ENCODE results near the gene LGALS14. TPM values are rescaled to one million over a fixed set of nuclear protein-coding genes. Genes with fewer than 3 reads are reported as not detected.

LGALS14 gene
- total RNA-seq, 3 donors from 2014 or later: not detected

- DNase-seq (ENCODE audit: low spot score in 2 of 2): no peak
- Histone ChIP-seq H3K4me3 (no peak overlapping the region), H3K9me3 (no peaks in the 10 kb centered on the region), H3K4me1 (no peaks in the 10 kb centered on the region), H3K27me3 (peaks cover 0 to 7% of the 10 kb centered on the region in 2 donors), H3K27ac (no peak overlapping the region), H3K36me3 (no peaks in the 10 kb centered on the region)
- TF ChIP-seq POLR2A (IDR thresholded peaks at IDR 0.05) (no peak), CTCF (IDR thresholded peaks at IDR 0.05) (no peak), POLR2AphosphoS5 (IDR thresholded peaks at IDR 0.05) (no peak)
- intact Hi-C loops (cut with DNase I; ENCODE audit: low total_unique reads): no loop called here
Measured at GRCh38 chr19:39696387-39696786, 7.9 kb upstream of the LGALS14 start.

- intact Hi-C loops (cut with DNase I; ENCODE audit: low total_unique reads): no loop called here
- H3K27ac ChIP-seq: no peak overlapping the region
- no peaks in the 10 kb centered on the region for H3K36me3 ChIP-seq
- no peak for TF ChIP-seq POLR2A (IDR thresholded peaks at IDR 0.05)
- no peak for TF ChIP-seq CTCF (IDR thresholded peaks at IDR 0.05)
- TF ChIP-seq POLR2AphosphoS5 (IDR thresholded peaks at IDR 0.05): no peak
- no peak for DNase-seq (ENCODE audit: low spot score in 2 of 2)
- no peaks in the 10 kb centered on the region for H3K4me1 ChIP-seq
- no peaks in the 10 kb centered on the region for H3K9me3 ChIP-seq
- H3K4me3 ChIP-seq: no peak overlapping the region
- peaks cover 0 to 7% of the 10 kb centered on the region in 2 donors for H3K27me3 ChIP-seq
Measured at GRCh38 chr19:39698535-39698934, 5.7 kb upstream of the LGALS14 start.

- H3K27ac ChIP-seq: no peak overlapping the region
- no peaks in the 10 kb centered on the region for H3K4me1 ChIP-seq
- TF ChIP-seq CTCF (IDR thresholded peaks at IDR 0.05) (no peak), POLR2AphosphoS5 (IDR thresholded peaks at IDR 0.05) (no peak), POLR2A (IDR thresholded peaks at IDR 0.05) (no peak)
- peaks cover 0 to 3% of the 10 kb centered on the region in 2 donors for H3K27me3 ChIP-seq
- H3K36me3 ChIP-seq: no peaks in the 10 kb centered on the region
- no peak for DNase-seq (ENCODE audit: low spot score in 2 of 2)
- intact Hi-C loops (cut with DNase I; ENCODE audit: low total_unique reads): no loop called here
- no peaks in the 10 kb centered on the region for H3K9me3 ChIP-seq
- no peak overlapping the region for H3K4me3 ChIP-seq
Measured at GRCh38 chr19:39701291-39701690, 3.0 kb upstream of the LGALS14 start.

- Histone ChIP-seq H3K36me3 (no peaks in the 10 kb centered on the region), H3K9me3 (no peaks in the 10 kb centered on the region), H3K27me3 (no peaks in the 10 kb centered on the region), H3K4me1 (no peaks in the 10 kb centered on the region), H3K4me3 (no peak overlapping the region), H3K27ac (no peak overlapping the region)
- DNase-seq (ENCODE audit: low spot score in 2 of 2): no peak
- TF ChIP-seq CTCF (IDR thresholded peaks at IDR 0.05) (no peak), POLR2AphosphoS5 (IDR thresholded peaks at IDR 0.05) (no peak), POLR2A (IDR thresholded peaks at IDR 0.05) (no peak)
- intact Hi-C loops (cut with DNase I; ENCODE audit: low total_unique reads): loop anchor here (5.0 kb wide), 1 partner anchor 1343 kb away; no protein-coding TSS in a partner anchor
Measured at GRCh38 chr19:39705578-39706188, 1.4 kb downstream of the LGALS14 start.

- Histone ChIP-seq H3K27me3 (no peaks in the 10 kb centered on the region), H3K9me3 (no peaks in the 10 kb centered on the region), H3K27ac (no peak overlapping the region), H3K36me3 (no peaks in the 10 kb centered on the region), H3K4me3 (no peak overlapping the region), H3K4me1 (no peaks in the 10 kb centered on the region)
- intact Hi-C loops (cut with DNase I; ENCODE audit: low total_unique reads): loop anchor here (5.0 kb wide), 1 partner anchor 1346 kb away; no protein-coding TSS in a partner anchor
- no peak for TF ChIP-seq CTCF (IDR thresholded peaks at IDR 0.05)
- TF ChIP-seq POLR2AphosphoS5 (IDR thresholded peaks at IDR 0.05): no peak
- no peak for DNase-seq (ENCODE audit: low spot score in 2 of 2)
Measured at GRCh38 chr19:39708594-39708993, 4.3 kb downstream of the LGALS14 start.
